ENCODE results near the gene ACTR1B.

DNA sequence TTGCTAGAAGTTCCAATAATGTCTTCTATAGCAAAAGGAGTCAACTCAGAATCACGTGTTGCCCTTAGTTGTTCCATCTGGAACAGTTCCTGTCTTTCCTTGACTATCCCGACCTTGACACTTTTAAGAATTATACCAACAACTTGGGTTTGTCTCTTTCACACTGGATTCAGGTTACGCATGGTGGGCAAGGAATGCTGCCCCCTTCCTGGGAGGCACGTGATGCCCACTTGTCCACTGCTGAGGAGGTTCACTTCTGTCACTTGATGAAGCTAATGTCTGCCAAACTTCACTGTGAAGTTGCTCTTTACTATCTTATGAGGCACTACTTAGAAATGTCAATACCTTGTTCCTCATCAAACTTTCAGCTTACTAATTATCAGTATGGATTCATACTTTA lies 12.7 kb downstream of the ACTR1B start:
- TF ChIP-seq, protein P1, sequence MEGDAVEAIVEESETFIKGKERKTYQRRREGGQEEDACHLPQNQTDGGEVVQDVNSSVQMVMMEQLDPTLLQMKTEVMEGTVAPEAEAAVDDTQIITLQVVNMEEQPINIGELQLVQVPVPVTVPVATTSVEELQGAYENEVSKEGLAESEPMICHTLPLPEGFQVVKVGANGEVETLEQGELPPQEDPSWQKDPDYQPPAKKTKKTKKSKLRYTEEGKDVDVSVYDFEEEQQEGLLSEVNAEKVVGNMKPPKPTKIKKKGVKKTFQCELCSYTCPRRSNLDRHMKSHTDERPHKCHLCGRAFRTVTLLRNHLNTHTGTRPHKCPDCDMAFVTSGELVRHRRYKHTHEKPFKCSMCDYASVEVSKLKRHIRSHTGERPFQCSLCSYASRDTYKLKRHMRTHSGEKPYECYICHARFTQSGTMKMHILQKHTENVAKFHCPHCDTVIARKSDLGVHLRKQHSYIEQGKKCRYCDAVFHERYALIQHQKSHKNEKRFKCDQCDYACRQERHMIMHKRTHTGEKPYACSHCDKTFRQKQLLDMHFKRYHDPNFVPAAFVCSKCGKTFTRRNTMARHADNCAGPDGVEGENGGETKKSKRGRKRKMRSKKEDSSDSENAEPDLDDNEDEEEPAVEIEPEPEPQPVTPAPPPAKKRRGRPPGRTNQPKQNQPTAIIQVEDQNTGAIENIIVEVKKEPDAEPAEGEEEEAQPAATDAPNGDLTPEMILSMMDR (conservative IDR thresholded peaks at IDR 0.05) = no peak
- no peak for TF ChIP-seq ZFX (IDR thresholded peaks at IDR 0.05)

Measured in C4-2B (cell line).